WTC11 (cell line): ENCODE data around the gene CLTA. TPM values are rescaled to one million over a fixed set of nuclear protein-coding genes. Genes with fewer than 3 reads are reported as not detected.

Experiments
- ATAC-seq: fragments of 200-7000 bp; cut with Tn5 transposase; 2 replicates; pipeline ENCODE4 v1.10.0; 2021; ENCODE audit warnings: mild to moderate bottlenecking, moderate library complexity
- CTCF ChIA-PET: fragments of 300-600 bp; sonication (Branson Sonifier 250); formaldehyde crosslinking; loops from one replicate; lab custom pipeline; 2021; ENCODE audit warnings: antibody characterized with exemption; lab: Charles Lee
- POLR2A ChIA-PET: fragments of 350-600 bp; sonication (Branson Sonifier 250); formaldehyde crosslinking; loops from one replicate; lab custom pipeline; 2021; ENCODE audit warnings: antibody characterized with exemption; lab: Charles Lee
- DNase-seq: peaks from one replicate; pipeline ENCODE4 v3.0.0; 2021; ENCODE audit warnings: low spot score
- H3K27ac Mint-ChIP-seq: 2 replicates; pipeline ENCODE4 v1.8.0; 2021; ENCODE audit warnings: mixed read lengths
- H3K27me3 Mint-ChIP-seq: 2 replicates; pipeline ENCODE4 v1.8.0; 2021; ENCODE audit warnings: low read depth, mild to moderate bottlenecking, moderate library complexity, mixed read lengths
- H3K36me3 Mint-ChIP-seq: 2 replicates; pipeline ENCODE4 v1.8.0; 2021; ENCODE audit warnings: mixed read lengths
- H3K4me1 Mint-ChIP-seq: 2 replicates; pipeline ENCODE4 v1.8.0; 2022; ENCODE audit warnings: mixed read lengths
- H3K4me3 Mint-ChIP-seq: 2 replicates; pipeline ENCODE4 v1.8.0; 2021; ENCODE audit warnings: mild to moderate bottlenecking, moderate library complexity, mixed read lengths
- H3K9me3 Mint-ChIP-seq: 2 replicates; pipeline ENCODE4 v1.8.0; 2021; ENCODE audit warnings: mixed read lengths
- FOXK1 ChIP-seq: sonication (generic); formaldehyde crosslinking; IDR thresholded peaks from 2 replicates; pipeline ENCODE4 v1.8.0; 2022; ENCODE audit warnings: mild to moderate bottlenecking, moderate library complexity, missing genetic modification reagents
- GRHL2 ChIP-seq: fragments of 250-450 bp; sonication (Bioruptor Pico); IDR thresholded peaks from 2 replicates; pipeline ENCODE4 v1.8.0; 2022; ENCODE audit warnings: mild to moderate bottlenecking, moderate library complexity; ENCODE audit not compliant: insufficient replicate concordance, severe bottlenecking
- JUN ChIP-seq: sonication (generic); formaldehyde crosslinking; IDR thresholded peaks from 2 replicates; pipeline ENCODE4 v1.8.0; 2023; ENCODE audit warnings: mild to moderate bottlenecking, missing genetic modification reagents
- NR1H2 ChIP-seq: sonication (generic); formaldehyde crosslinking; IDR thresholded peaks from 2 replicates; pipeline ENCODE4 v1.9.0; 2021; ENCODE audit warnings: mild to moderate bottlenecking, moderate library complexity, missing genetic modification reagents
- PRRX2 ChIP-seq: fragments of 250-450 bp; sonication (Bioruptor Pico); IDR thresholded peaks from 2 replicates; pipeline ENCODE4 v1.8.0; 2021; ENCODE audit warnings: mild to moderate bottlenecking
- SMAD4 ChIP-seq: sonication (generic); formaldehyde crosslinking; IDR thresholded peaks from 2 replicates; pipeline ENCODE4 v1.8.0; 2022; ENCODE audit warnings: mild to moderate bottlenecking, missing genetic modification reagents
- SOX15 ChIP-seq: fragments of 250-450 bp; sonication (Bioruptor Pico); IDR thresholded peaks from 2 replicates; pipeline ENCODE4 v1.9.0; 2021; ENCODE audit warnings: mild to moderate bottlenecking
- SP1 ChIP-seq: sonication (generic); formaldehyde crosslinking; conservative IDR thresholded peaks from 2 replicates; pipeline ENCODE4 v1.8.1; 2022; ENCODE audit warnings: missing genetic modification reagents
- TCF7 ChIP-seq: sonication (generic); formaldehyde crosslinking; IDR thresholded peaks from 2 replicates; pipeline ENCODE4 v1.8.0; 2022; ENCODE audit warnings: mild to moderate bottlenecking, low read depth, missing genetic modification reagents, moderate library complexity
- TEAD4 ChIP-seq: sonication (generic); formaldehyde crosslinking; IDR thresholded peaks from 2 replicates; pipeline ENCODE4 v1.8.0; 2022; ENCODE audit warnings: mild to moderate bottlenecking, missing genetic modification reagents
- ZNF138 ChIP-seq: sonication (generic); formaldehyde crosslinking; conservative IDR thresholded peaks from 2 replicates; pipeline ENCODE4 v1.8.1; 2022; ENCODE audit warnings: mild to moderate bottlenecking, moderate library complexity, missing genetic modification reagents
- total RNA-seq: library from RNA; stranded (reverse); gene quantifications from 3 replicates; pipeline ENCODE4 v1.2.3, GENCODE V29; 2021
- TF ChIP-seq, protein P1 (sequence below): sonication (generic); formaldehyde crosslinking; conservative IDR thresholded peaks from 2 replicates; pipeline ENCODE4 v1.8.1; 2023; ENCODE audit warnings: mild to moderate bottlenecking, low read depth, missing genetic modification reagents, moderate library complexity
- TF ChIP-seq, protein P2 (sequence below): sonication (generic); formaldehyde crosslinking; IDR thresholded peaks from 2 replicates; pipeline ENCODE4 v1.8.1; 2022; ENCODE audit warnings: low read depth, missing genetic modification reagents, borderline replicate concordance
- TF ChIP-seq, protein P3 (sequence below): sonication (generic); formaldehyde crosslinking; IDR thresholded peaks from 2 replicates; pipeline ENCODE4 v1.8.1; 2023; ENCODE audit warnings: mild to moderate bottlenecking, moderate library complexity, missing genetic modification reagents
- TF ChIP-seq, protein P4 (sequence below): sonication (generic); formaldehyde crosslinking; IDR thresholded peaks from 2 replicates; pipeline ENCODE4 v1.8.1; 2023; ENCODE audit warnings: mild to moderate bottlenecking, missing genetic modification reagents
- TF ChIP-seq, protein P5 (sequence below): fragments of 250-450 bp; sonication (Bioruptor Pico); IDR thresholded peaks from 2 replicates; pipeline ENCODE4 v1.9.0; 2021; ENCODE audit warnings: mild to moderate bottlenecking
- TF ChIP-seq, protein P6 (sequence below): fragments of 200-600 bp; IDR thresholded peaks from 2 replicates; pipeline ENCODE4 v1.8.0; 2022; ENCODE audit warnings: antibody characterized with exemption

The CLTA gene
- total RNA-seq, 1 experiment from 2014 or later, result 213 TPM

DNA sequence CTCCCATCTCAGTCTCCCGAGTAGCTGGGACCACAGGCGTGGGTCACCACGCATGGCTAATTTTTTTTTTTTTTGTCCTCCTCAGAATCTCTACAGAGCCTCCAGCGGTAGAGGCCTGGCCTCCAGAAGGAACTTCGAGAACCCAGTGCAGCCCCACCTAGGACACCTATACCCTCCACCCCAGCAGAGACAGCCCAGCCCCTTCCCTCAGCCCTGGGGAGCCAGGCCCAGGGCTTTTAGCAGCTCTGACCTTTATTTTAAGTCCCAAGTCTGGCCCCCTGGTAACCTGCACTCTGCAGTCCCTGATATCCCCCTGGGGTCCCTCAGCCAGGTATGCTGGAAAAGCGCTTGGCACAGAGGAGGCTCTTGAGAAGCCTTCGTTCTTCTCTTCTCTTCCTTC is 49.0 kb upstream of the CLTA start:
- ATAC-seq (no peak), DNase-seq (no peak)
- no peak for TF ChIP-seq FOXK1
- no peak for TF ChIP-seq TEAD4 (CRISPR knock-in tag)
- TF ChIP-seq, protein P1, sequence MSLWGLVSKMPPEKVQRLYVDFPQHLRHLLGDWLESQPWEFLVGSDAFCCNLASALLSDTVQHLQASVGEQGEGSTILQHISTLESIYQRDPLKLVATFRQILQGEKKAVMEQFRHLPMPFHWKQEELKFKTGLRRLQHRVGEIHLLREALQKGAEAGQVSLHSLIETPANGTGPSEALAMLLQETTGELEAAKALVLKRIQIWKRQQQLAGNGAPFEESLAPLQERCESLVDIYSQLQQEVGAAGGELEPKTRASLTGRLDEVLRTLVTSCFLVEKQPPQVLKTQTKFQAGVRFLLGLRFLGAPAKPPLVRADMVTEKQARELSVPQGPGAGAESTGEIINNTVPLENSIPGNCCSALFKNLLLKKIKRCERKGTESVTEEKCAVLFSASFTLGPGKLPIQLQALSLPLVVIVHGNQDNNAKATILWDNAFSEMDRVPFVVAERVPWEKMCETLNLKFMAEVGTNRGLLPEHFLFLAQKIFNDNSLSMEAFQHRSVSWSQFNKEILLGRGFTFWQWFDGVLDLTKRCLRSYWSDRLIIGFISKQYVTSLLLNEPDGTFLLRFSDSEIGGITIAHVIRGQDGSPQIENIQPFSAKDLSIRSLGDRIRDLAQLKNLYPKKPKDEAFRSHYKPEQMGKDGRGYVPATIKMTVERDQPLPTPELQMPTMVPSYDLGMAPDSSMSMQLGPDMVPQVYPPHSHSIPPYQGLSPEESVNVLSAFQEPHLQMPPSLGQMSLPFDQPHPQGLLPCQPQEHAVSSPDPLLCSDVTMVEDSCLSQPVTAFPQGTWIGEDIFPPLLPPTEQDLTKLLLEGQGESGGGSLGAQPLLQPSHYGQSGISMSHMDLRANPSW, result no peak
- TF ChIP-seq NR1H2 (CRISPR knock-in tag), result no peak
- TF ChIP-seq SP1 (CRISPR knock-in tag), result no peak
- no peak for TF ChIP-seq SOX15 (CRISPR knock-in tag)
- TF ChIP-seq, protein P2, sequence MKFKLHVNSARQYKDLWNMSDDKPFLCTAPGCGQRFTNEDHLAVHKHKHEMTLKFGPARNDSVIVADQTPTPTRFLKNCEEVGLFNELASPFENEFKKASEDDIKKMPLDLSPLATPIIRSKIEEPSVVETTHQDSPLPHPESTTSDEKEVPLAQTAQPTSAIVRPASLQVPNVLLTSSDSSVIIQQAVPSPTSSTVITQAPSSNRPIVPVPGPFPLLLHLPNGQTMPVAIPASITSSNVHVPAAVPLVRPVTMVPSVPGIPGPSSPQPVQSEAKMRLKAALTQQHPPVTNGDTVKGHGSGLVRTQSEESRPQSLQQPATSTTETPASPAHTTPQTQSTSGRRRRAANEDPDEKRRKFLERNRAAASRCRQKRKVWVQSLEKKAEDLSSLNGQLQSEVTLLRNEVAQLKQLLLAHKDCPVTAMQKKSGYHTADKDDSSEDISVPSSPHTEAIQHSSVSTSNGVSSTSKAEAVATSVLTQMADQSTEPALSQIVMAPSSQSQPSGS (CRISPR knock-in tag), result no peak
- TF ChIP-seq, protein P3, sequence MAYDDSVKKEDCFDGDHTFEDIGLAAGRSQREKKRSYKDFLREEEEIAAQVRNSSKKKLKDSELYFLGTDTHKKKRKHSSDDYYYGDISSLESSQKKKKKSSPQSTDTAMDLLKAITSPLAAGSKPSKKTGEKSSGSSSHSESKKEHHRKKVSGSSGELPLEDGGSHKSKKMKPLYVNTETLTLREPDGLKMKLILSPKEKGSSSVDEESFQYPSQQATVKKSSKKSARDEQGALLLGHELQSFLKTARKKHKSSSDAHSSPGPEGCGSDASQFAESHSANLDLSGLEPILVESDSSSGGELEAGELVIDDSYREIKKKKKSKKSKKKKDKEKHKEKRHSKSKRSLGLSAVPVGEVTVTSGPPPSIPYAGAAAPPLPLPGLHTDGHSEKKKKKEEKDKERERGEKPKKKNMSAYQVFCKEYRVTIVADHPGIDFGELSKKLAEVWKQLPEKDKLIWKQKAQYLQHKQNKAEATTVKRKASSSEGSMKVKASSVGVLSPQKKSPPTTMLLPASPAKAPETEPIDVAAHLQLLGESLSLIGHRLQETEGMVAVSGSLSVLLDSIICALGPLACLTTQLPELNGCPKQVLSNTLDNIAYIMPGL (CRISPR knock-in tag), result no peak
- no peak for TF ChIP-seq JUN (CRISPR knock-in tag)
- TF ChIP-seq PRRX2 (CRISPR knock-in tag), result no peak
- TF ChIP-seq, protein P4, sequence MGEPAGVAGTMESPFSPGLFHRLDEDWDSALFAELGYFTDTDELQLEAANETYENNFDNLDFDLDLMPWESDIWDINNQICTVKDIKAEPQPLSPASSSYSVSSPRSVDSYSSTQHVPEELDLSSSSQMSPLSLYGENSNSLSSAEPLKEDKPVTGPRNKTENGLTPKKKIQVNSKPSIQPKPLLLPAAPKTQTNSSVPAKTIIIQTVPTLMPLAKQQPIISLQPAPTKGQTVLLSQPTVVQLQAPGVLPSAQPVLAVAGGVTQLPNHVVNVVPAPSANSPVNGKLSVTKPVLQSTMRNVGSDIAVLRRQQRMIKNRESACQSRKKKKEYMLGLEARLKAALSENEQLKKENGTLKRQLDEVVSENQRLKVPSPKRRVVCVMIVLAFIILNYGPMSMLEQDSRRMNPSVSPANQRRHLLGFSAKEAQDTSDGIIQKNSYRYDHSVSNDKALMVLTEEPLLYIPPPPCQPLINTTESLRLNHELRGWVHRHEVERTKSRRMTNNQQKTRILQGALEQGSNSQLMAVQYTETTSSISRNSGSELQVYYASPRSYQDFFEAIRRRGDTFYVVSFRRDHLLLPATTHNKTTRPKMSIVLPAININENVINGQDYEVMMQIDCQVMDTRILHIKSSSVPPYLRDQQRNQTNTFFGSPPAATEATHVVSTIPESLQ, result no peak
- TF ChIP-seq GRHL2 (CRISPR knock-in tag), result no peak
- TF ChIP-seq, protein P5, sequence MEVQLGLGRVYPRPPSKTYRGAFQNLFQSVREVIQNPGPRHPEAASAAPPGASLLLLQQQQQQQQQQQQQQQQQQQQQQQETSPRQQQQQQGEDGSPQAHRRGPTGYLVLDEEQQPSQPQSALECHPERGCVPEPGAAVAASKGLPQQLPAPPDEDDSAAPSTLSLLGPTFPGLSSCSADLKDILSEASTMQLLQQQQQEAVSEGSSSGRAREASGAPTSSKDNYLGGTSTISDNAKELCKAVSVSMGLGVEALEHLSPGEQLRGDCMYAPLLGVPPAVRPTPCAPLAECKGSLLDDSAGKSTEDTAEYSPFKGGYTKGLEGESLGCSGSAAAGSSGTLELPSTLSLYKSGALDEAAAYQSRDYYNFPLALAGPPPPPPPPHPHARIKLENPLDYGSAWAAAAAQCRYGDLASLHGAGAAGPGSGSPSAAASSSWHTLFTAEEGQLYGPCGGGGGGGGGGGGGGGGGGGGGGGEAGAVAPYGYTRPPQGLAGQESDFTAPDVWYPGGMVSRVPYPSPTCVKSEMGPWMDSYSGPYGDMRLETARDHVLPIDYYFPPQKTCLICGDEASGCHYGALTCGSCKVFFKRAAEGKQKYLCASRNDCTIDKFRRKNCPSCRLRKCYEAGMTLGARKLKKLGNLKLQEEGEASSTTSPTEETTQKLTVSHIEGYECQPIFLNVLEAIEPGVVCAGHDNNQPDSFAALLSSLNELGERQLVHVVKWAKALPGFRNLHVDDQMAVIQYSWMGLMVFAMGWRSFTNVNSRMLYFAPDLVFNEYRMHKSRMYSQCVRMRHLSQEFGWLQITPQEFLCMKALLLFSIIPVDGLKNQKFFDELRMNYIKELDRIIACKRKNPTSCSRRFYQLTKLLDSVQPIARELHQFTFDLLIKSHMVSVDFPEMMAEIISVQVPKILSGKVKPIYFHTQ (CRISPR knock-in tag), result no peak
- Mint-ChIP-seq H3K27me3 (peaks cover 59% of the 10 kb centered on the region), H3K4me1 (peaks cover 9% of the 10 kb centered on the region), H3K27ac (no peak overlapping the region), H3K36me3 (peaks cover 13% of the 10 kb centered on the region), H3K4me3 (no peak overlapping the region), H3K9me3 (peaks cover 14% of the 10 kb centered on the region)
- ChIA-PET CTCF (interaction anchor here (0.6 to 0.7 kb wide), 4 partner anchors 22 to 30 kb away, joined by 3 to 6 read pairs (median 4); no protein-coding TSS in a partner anchor), POLR2A (no interaction called here)

DNA sequence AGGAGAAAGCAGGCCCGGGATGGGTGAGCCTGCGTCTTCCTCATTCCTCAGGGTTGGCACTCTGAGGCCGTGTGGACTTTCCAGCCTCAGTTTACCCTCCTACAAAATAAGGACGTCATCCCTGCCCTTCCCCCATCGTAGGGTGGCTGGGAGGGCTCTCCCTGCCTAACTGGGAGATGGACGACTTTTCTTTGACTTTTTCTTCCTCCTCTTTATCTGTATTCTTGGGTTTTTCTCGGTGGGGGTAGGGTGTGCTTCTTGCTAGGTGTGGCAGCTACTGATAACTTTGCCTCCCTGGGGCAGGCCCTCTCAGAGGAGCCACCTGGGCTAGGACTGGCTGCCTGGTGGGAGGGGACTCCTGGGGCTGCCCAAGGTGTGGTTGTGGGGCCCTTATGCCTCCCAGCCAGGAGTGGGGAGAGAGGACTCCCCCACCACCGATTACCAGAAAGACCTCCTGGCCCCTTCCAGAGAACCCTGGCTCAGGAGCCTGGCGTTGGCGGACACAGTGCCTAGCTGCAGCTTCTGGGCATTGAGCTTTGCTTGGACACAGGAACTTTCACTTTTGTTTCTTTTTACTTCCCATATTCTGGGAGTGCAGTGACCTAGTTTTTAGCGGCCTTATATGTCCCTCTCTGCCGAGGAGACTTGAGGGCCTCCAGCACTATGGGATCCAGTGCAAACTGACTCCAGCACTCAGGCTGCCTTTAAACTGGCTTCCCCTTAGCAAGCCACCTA is 48.0 kb upstream of the CLTA start:
- Mint-ChIP-seq H3K27ac (no peak overlapping the region), H3K4me1 (peaks cover 2% of the 10 kb centered on the region), H3K9me3 (peaks cover 18% of the 10 kb centered on the region), H3K4me3 (no peak overlapping the region), H3K27me3 (peaks cover 51% of the 10 kb centered on the region), H3K36me3 (peaks cover 13% of the 10 kb centered on the region)
- ChIA-PET POLR2A (interaction anchor here (0.8 kb wide), 1 partner anchor 12 kb away, joined by 3 read pairs; no protein-coding TSS in a partner anchor), CTCF (interaction anchor here (0.6 to 2.4 kb wide), 3 partner anchors 23 to 24 kb away, joined by 3 to 9 read pairs (median 4); no protein-coding TSS in a partner anchor)
- DNase-seq (no peak), ATAC-seq (no peak)
- TF ChIP-seq, protein P6, sequence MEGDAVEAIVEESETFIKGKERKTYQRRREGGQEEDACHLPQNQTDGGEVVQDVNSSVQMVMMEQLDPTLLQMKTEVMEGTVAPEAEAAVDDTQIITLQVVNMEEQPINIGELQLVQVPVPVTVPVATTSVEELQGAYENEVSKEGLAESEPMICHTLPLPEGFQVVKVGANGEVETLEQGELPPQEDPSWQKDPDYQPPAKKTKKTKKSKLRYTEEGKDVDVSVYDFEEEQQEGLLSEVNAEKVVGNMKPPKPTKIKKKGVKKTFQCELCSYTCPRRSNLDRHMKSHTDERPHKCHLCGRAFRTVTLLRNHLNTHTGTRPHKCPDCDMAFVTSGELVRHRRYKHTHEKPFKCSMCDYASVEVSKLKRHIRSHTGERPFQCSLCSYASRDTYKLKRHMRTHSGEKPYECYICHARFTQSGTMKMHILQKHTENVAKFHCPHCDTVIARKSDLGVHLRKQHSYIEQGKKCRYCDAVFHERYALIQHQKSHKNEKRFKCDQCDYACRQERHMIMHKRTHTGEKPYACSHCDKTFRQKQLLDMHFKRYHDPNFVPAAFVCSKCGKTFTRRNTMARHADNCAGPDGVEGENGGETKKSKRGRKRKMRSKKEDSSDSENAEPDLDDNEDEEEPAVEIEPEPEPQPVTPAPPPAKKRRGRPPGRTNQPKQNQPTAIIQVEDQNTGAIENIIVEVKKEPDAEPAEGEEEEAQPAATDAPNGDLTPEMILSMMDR, result no peak
- no peak for TF ChIP-seq TCF7 (CRISPR knock-in tag)
- no peak for TF ChIP-seq ZNF138 (CRISPR knock-in tag)
- TF ChIP-seq SMAD4 (CRISPR knock-in tag), result no peak
